Transverse colon (tissue), 4 donors: ENCODE data around the gene ACBD6. TPM values are rescaled to one million over a fixed set of nuclear protein-coding genes. Genes with fewer than 3 reads are reported as not detected.

ENCODE experiments used
- DNase-seq: peaks from one replicate; pipeline ENCODE4 v3.0.0-alpha.2; 2019
- H3K27ac ChIP-seq, 4 donors: fragments of 200-600 bp; sonication (generic); 2 replicates each; pipeline ENCODE4 v1.5.1; 2016 to 2018; ENCODE audit warnings: inconsistent platforms in 4 of 4
- H3K27me3 ChIP-seq: fragments of 200-600 bp; sonication (generic); 2 replicates; pipeline ENCODE4 v1.5.1; 2017; ENCODE audit warnings: inconsistent platforms
- H3K36me3 ChIP-seq, 4 donors: fragments of 200-600 bp; sonication (generic); 2 replicates each; pipeline ENCODE4 v1.5.1; 2017 to 2019; ENCODE audit warnings: inconsistent platforms in 4 of 4
- H3K4me1 ChIP-seq, 4 donors: fragments of 200-600 bp; sonication (generic); 2 replicates each; pipeline ENCODE4 v1.5.1; 2017 to 2020; ENCODE audit warnings: inconsistent platforms in 4 of 4
- H3K4me3 ChIP-seq, 4 donors: fragments of 200-600 bp; sonication (generic); 1 replicate in 1 of 4; 2 replicates in 3 of 4; pipeline versions ENCODE4 v1.5.1 to v1.6.1; 2017 to 2019; ENCODE audit warnings: inconsistent platforms in 4 of 4
- H3K9me3 ChIP-seq, 2 donors: fragments of 200-600 bp; sonication (generic); 2 replicates each; pipeline ENCODE4 v1.5.1; 2017 to 2019; ENCODE audit warnings: inconsistent platforms in 2 of 2
- EP300 ChIP-seq: sonication (generic); formaldehyde crosslinking; IDR thresholded peaks from one replicate; pipeline ENCODE4 v1.6.1; 2017; ENCODE audit warnings: antibody characterized with exemption, low read depth
- POLR2A ChIP-seq: fragments of 450-650 bp; IDR thresholded peaks from one replicate; pipeline ENCODE4 v1.6.1; 2016; ENCODE audit warnings: antibody characterized with exemption, mild to moderate bottlenecking, moderate library complexity
- POLR2AphosphoS5 ChIP-seq, 3 donors: sonication (generic); formaldehyde crosslinking; IDR thresholded peaks; one replicate each; pipeline ENCODE4 v1.6.1; 2016; ENCODE audit warnings: antibody characterized with exemption in 3 of 3
- WGBS, 2 donors: methylation state at CpG; one replicate each; pipeline ENCODE4 v1.1.5; 2018; ENCODE audit warnings: low coverage in 1 of 2; 5-methylcytosine and 5-hydroxymethylcytosine counted together
- in situ Hi-C, 4 donors: fragments of 200-750 bp; cut with MboI; loops; one replicate each; pipeline versions ENCODE4 v1.15.0 to v1.15.1; 2017; ENCODE audit warnings: low sequenced_read_pairs in 3 of 4, low pct_ligation_motif_present in 1 of 4, low pct_unique_long_range_greater_than_20kb in 1 of 4
- intact Hi-C: fragments of 100-400 bp; cut with DNase I; formaldehyde crosslinking; loops from one replicate; pipeline ENCODE4 v1.15.1; 2023; ENCODE audit warnings: low total_unique reads
- total RNA-seq, 4 donors: library from RNA; depleted of rRNA; stranded (reverse); fragments of >200 nt; gene quantifications; one replicate each; pipeline ENCODE4 v1.1.0, GENCODE V29; 2016
- TF ChIP-seq, protein P1 (sequence below), 5 experiments: fragments of 200-600 bp in 3 of 5; fragments of 450-650 bp in 2 of 5; sonication (generic) in 3 of 5; IDR thresholded peaks; 1 replicate in 2 of 5; 2 replicates in 3 of 5; pipeline ENCODE4 v1.5.1; 2016 to 2017; ENCODE audit warnings: antibody characterized with exemption in 5 of 5, inconsistent platforms in 3 of 5, mild to moderate bottlenecking in 2 of 5, moderate library complexity in 1 of 5

The ACBD6 gene
- total RNA-seq, 4 donors from 2014 or later: 9.7 to 48.4 (median 38.6) TPM

DNA sequence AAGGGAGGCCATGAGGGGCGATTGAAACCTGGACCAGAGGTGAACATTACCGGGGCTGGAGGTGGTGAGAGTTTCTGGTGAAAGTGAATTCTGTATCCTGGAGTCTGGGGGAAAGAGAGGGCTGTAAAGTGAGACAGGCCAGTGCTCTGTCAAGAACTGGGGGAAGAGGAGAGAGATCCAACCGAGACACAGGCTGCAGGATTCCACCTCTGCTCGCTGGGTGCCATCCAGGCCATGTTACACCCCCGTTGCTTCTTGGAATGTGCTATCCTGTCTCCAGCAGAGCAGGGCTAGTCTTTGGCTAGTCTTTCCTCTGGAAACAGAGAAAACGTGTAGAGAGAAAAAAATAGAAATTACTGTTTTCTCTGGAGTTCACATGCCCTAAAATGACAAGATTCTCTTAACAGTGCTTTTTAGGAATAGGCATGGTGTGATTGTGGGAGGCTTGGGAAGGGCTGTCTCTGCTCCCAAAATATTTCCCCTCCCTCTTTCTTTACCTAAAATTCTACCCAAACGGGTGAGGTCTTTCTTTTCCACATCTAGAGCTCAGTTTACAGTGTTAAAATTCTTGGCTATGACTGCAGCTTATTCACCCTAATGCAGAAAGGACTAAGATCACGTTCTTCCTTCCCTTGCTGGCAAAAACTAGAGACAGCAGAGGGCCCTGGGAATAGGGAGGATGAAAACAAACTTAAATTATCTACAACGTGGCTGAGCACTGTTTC, 39.9 kb upstream of the ACBD6 start:
- 53 to 55% methylated on average over 7 to 9 of the region's 9 CpGs for WGBS, 2 donors
- H3K4me1 ChIP-seq: no peaks in the 10 kb centered on the region
- H3K36me3 ChIP-seq: no peaks in the 10 kb centered on the region
- H3K27me3 ChIP-seq: no peaks in the 10 kb centered on the region
- H3K27ac ChIP-seq: peak overlapping the region in 1 of 4 donors; percentile 43
- in situ Hi-C loops (no loop called here), intact Hi-C loops (no loop called here)
- H3K9me3 ChIP-seq: no peaks in the 10 kb centered on the region
- no peak for TF ChIP-seq POLR2AphosphoS5 (IDR thresholded peaks at IDR 0.05)
- no peak for DNase-seq
- no peak overlapping the region for H3K4me3 ChIP-seq

DNA sequence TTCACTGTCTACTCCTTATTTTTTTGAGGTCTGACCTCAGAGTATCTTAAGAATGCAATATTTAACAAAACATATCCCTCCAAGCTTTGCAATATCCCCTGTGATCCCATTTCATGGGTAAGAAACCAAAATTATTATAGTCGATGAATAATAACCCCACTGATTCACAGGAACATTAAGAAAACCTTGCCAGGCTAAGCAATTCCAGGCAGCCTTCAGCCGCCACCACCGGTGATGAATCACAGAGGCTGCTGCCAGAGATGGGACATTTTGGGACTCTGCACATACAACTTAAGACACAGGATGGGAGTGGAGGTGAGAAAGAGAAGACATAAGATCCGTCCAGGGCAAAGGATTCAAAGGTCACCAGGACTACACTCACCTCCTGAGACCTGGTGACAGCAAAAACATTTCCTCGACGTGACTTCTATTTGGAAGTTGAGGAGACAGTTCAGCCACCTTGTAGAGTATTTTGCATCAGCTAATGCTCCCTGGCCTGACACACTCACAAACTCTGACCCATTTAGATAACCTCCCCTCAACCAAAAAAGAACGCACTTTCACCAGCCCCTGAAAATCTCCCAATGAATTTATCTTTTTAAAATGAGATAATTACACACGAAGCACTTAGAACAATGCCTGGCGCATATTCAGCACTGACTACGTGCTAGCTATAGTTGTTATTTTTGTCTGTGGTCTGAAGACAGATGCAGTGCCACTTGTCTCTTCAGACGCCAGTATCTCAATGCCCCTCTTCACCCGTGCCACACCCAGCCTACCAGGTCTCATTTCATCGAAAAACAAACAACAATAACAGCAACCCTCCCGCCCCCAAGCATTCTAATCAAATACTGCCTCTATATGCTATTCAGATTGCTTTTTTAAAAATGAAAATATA, 38.6 kb upstream of the ACBD6 start:
- in situ Hi-C loops (no loop called here), intact Hi-C loops (no loop called here)
- H3K27me3 ChIP-seq: no peaks in the 10 kb centered on the region
- no peaks in the 10 kb centered on the region for H3K9me3 ChIP-seq
- DNase-seq: no peak
- no peak overlapping the region for H3K4me3 ChIP-seq
- H3K27ac ChIP-seq: no peak overlapping the region
- TF ChIP-seq POLR2A: no peak
- no peak for TF ChIP-seq POLR2AphosphoS5 (IDR thresholded peaks at IDR 0.05)
- TF ChIP-seq, protein P1, sequence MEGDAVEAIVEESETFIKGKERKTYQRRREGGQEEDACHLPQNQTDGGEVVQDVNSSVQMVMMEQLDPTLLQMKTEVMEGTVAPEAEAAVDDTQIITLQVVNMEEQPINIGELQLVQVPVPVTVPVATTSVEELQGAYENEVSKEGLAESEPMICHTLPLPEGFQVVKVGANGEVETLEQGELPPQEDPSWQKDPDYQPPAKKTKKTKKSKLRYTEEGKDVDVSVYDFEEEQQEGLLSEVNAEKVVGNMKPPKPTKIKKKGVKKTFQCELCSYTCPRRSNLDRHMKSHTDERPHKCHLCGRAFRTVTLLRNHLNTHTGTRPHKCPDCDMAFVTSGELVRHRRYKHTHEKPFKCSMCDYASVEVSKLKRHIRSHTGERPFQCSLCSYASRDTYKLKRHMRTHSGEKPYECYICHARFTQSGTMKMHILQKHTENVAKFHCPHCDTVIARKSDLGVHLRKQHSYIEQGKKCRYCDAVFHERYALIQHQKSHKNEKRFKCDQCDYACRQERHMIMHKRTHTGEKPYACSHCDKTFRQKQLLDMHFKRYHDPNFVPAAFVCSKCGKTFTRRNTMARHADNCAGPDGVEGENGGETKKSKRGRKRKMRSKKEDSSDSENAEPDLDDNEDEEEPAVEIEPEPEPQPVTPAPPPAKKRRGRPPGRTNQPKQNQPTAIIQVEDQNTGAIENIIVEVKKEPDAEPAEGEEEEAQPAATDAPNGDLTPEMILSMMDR (IDR thresholded peaks at IDR 0.05): no peak
- TF ChIP-seq EP300: no peak
- H3K4me1 ChIP-seq: no peaks in the 10 kb centered on the region
- no peaks in the 10 kb centered on the region for H3K36me3 ChIP-seq
- 81 to 92% methylated on average over 7 to 14 of the region's 14 CpGs for WGBS, 2 donors

DNA sequence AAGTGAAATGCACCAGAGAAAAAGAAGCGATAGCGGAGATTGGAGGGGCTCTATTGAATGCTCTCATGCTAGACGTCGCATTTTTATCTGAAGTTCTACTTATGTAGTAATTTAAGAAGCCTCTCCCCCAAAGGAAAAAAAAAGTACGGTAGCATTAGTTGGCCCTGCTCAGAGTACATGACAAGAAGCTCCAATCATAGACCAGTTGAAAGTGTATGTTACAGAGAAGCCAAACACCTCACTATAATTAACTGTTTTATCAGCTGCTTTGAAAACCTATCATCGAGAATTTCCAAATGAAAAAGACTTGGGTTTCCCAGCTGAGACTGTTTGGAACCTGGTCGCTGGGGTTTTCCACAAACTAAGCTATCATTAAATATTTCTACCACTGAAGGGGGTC, 36.8 kb upstream of the ACBD6 start:
- no peak for DNase-seq
- intact Hi-C loops: no loop called here
- no peaks in the 10 kb centered on the region for H3K9me3 ChIP-seq
- no peak overlapping the region for H3K4me3 ChIP-seq
- TF ChIP-seq POLR2AphosphoS5 (IDR thresholded peaks at IDR 0.05): no peak
- TF ChIP-seq, protein P1 (IDR thresholded peaks at IDR 0.05): no peak
- no peak overlapping the region for H3K27ac ChIP-seq
- in situ Hi-C loops: loop anchor here in 2 of 4 donors (5.0 to 10.0 kb wide), 2 partner anchors 318 to 326 kb away; no protein-coding TSS in a partner anchor
- H3K4me1 ChIP-seq: no peaks in the 10 kb centered on the region
- H3K27me3 ChIP-seq: no peaks in the 10 kb centered on the region
- H3K36me3 ChIP-seq: no peaks in the 10 kb centered on the region
- WGBS, 2 donors: 93 to 94% methylated on average over 6 to 7 of the region's 7 CpGs

DNA sequence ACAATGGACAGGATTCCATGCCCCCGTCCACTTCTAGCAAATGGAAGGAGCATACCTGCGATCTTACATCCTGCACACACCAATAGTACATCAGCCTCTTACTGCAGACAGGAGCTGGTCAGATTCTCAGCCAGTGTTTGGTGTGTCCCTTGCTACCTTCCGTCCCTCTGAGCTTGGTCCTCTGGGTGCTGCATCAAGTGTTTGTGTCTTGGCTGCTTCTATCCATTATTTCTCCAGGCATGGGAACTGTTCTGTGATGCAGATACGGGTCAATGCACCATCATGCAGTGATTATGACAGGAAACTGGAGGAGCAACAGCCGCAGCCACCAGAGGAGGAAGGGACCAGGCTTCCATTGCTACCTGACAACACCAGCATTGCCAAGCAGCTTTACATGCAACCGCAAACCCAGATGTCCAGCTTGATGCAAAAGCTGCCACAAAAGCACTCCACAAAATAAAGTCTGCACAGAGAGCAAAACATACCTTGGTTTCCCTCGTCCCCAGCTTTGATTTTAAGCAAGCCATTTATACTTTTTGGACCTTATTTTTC, 34.5 kb upstream of the ACBD6 start:
- no peak for DNase-seq
- Histone ChIP-seq H3K4me1 (peaks cover 0 to 3% (median 0%) of the 10 kb centered on the region in 4 donors), H3K27ac (no peak overlapping the region), H3K9me3 (no peaks in the 10 kb centered on the region), H3K36me3 (no peaks in the 10 kb centered on the region), H3K4me3 (no peak overlapping the region), H3K27me3 (no peaks in the 10 kb centered on the region)
- 84 to 100% methylated on average over 2 to 7 of the region's 7 CpGs for WGBS, 2 donors
- in situ Hi-C loops: loop anchor here in 2 of 4 donors (5.0 to 10.0 kb wide), 2 partner anchors 320 to 328 kb away; no protein-coding TSS in a partner anchor
- intact Hi-C loops: no loop called here
- TF ChIP-seq POLR2A (no peak), POLR2AphosphoS5 (IDR thresholded peaks at IDR 0.05) (no peak), EP300 (no peak)
- TF ChIP-seq, protein P1 (IDR thresholded peaks at IDR 0.05): no peak
